NCI-H2171 treated with DMSO at 0.1 percent for 48 hours (cell line): Measurements from ENCODE around the gene MAP7.
"Not testable (repeated sequence)": the region's sequence is repeated elsewhere in the genome, so short reads cannot be mapped to it uniquely, and the experiment has no call there.

Experiments used
- DNase-seq: peaks from one replicate; lab custom pipeline; 2025; lab: John Stamatoyannopoulos, UW

The MAP7 gene

GRCh38 chr6:136468711-136469110 lies 81.5 kb downstream of the MAP7 start:
- DNase-seq = no peak

DNA sequence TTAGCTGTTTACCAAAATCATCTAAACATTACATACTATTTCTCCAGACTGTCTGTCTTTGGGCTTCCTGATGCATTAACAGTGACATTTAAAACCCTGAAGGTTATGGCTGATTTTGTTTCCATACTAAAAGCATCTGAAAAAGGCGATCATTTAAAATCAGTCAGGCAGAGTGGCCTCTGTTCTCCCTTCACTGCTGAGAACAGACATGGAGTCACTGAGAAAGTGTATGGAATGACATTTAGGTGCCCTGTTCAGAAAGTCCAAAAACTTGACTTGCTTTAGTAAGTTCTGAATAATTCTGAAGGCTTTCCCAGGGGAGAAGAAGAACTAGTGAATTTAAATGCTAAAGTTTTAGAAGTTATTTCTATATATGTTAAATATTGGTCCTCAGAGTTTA lies 83.0 kb downstream of the MAP7 start:
- no peak for DNase-seq

- peak; percentile 22 for DNase-seq
These were observed 83.4 kb downstream of the MAP7 start for GRCh38 chr6:136466777-136467176.

- no peak for DNase-seq
These were observed 84.4 kb downstream of the MAP7 start for GRCh38 chr6:136465766-136466303.

- no peak for DNase-seq
These were observed 85.3 kb downstream of the MAP7 start for GRCh38 chr6:136464874-136465273.

DNA sequence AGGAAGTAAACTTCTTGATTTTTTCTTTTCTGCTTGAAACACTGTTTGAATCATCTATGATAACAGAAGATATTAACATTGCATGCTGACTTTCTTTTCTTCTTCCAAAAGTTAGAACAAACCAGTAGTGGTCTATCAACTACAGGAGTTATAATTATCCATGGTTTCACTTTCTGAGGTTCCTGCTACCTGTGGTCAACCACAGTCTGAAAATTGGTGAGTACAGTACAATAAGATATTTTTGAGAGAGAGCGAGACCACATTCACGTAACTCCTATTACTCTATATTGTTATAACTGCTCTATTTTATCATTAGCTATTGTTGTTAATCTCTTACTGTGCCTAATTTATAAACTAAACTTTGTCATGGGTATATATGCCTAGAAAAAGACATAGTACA lies 86.1 kb downstream of the MAP7 start:
- no peak for DNase-seq

- no peak for DNase-seq
These were observed 86.5 kb downstream of the MAP7 start for GRCh38 chr6:136463743-136464142.

DNA sequence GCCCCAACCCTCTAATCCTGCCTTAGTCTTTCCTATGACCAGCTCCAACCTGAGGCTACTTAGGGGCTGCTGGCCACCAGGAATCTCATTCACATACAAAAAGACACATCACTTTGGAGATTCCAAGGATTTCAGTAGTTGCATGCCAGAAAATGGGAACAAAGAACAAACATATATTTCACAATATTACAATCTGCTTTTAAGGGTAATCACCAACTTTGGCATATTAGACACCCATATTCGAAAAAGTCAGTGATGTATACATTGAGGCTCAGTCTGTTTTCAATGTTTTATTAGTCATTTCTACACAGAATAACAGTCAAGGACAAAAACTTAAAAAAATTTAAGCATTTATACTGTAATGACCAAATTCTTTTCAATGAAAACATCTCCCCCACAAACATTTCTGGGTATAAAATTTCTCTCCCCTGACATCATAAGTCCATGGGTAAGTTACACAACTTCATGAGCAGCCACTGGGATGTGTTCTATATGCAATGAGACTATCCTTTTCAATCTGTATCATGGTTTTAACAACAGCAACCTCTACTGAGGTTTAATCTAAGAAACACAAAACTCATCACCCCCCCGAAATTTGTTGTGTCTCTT lies 103.5 kb downstream of the MAP7 start:
- no peak for DNase-seq

GRCh38 chr6:136446145-136446544 lies 104.1 kb downstream of the MAP7 start:
- no peak for DNase-seq

- DNase-seq = no peak
These were observed 105.2 kb downstream of the MAP7 start for GRCh38 chr6:136445063-136445462.

DNA sequence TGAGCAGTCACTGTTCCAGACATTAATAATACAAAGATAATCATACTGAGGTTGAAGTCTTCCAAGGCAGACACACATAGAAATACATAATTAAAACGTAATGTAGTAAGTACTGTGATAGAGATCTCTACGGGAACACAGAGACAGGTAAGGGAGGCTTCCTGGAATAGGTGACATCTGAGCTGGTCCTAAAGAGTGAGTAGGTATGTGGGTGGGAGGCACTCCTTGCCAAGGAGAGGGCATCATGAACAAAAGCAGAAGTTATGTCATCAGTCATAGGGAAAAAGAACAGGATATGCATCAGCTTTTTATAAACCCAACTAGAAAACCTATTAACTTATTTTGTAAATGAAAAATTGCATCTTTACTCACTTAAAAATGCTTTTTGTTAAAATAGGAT lies 110.0 kb downstream of the MAP7 start:
- DNase-seq = no peak

DNA sequence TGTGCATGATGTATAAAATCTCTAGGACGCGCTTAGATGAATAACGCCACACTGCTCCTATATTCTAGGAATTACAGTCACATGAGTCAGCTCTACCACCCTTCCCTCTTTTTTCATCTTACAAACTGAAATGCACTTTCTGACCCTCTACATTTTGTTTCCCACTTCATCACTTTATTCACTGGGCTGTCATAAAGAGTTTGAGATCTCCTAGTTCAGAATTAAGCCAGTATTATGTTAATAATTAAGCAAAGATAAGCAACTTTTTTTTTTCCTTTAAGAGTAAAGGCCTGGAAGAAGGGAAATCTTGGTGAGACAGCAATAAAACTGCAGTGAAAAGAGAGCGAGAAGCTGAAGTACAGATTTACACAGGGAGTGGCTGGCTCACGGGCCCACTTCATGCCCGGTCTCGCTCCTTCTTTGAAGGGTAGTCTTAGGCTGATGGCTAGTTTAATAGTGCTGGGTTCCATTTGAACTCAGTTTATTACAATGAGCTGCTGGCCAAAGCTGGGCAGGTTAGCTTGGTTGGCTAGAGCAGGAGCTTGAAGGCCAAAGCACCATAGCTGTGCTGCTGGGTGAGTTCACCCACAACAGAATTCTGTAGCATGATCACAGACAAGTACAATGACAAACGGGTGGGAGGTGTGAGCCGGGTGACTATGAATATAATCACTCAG lies 110.6 kb downstream of the MAP7 start:
- peak; percentile 10 for DNase-seq

DNA sequence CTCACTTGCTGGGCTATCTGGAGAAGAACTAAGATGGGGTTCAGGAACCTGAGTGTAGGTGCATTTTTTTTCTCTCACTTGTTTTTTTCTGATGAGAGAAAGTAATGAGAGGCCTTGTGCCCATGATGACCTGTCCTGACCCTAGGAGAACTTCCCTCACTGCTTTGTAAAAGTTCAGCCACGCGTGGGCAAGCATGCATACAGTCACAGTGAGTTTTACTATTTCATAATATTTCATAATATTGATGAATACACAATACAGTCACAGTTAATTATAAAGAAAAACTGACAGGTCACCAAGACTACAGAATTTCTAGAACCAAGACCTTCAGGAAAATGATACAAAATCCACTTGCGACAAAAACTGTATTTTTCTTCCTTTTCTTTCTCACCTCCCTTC lies 111.8 kb downstream of the MAP7 start:
- no peak for DNase-seq

- DNase-seq = no peak
These were observed 113.0 kb downstream of the MAP7 start for GRCh38 chr6:136437246-136437645.

DNA sequence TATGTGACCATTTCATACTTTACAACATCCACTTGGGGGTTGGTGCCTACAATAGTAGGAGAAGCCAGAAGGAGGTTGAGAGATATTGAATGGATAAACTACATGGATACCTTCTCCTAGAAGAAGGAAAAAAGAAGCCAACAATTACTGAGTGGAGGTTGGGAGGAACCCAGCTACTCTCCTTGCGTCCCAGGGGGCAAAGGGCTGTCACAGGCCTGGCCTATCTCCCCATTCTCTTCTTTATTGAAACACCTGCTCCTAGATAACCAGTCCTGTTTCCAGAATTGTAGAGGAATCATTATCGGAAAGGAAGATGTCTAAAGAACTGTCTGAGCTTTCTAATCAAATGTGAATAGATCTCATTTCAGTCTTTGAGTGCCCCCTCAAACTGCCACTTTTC lies 115.1 kb downstream of the MAP7 start:
- no peak for DNase-seq

GRCh38 chr6:136431306-136431705 lies 118.9 kb downstream of the MAP7 start:
- not testable (repeated sequence) for DNase-seq

DNA sequence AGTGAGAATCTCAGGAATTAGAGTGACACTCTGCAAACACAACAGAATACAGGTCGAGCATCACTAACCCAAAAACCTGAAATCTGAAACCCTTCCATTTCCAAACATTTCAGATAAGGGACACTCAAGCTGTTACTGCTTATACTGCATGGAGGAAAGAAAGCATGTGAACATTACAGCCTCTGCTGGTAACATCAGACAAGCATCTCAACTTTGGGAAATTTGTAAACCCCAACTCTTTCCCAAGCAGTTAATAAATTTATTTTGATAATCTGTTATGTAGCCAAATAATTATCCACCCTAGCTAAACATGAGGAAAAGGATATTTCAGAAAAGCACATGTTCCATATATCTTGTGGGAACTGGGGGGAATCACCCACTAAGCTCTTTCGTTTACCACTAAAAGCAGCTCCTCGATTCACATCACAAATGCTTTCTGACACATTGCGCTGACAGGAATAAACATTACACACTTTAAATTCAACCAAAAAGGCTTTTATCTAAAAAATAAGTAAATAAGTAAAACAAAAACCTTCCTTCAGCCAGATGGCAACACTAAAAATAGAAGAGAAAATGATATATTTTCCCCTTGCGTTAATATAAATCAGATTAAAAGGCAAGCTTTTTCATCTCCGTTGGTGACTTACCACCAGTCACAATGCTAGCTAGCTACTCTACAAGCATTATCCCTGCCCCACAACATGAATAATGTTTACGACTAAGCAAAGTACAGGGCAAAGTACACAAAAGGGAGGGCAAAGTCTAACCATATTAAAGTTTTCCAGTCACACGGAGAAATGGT lies 120.8 kb downstream of the MAP7 start:
- DNase-seq = peak; percentile 82

DNA sequence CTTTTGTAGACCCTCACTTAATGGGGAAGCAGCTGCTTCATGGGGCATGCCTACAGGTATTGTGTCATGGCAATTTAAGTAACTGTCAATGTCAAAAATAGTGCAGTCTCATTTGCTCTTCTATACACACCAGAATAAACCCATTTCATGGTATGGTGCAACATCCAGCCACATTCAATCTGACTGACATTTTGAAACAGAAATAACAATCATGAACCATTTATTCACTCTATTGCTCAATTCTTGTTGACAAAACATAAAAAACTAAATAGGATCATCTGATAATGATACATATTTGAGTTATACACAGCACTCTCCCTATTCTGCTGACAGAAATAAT lies 122.9 kb downstream of the MAP7 start:
- DNase-seq = no peak

DNA sequence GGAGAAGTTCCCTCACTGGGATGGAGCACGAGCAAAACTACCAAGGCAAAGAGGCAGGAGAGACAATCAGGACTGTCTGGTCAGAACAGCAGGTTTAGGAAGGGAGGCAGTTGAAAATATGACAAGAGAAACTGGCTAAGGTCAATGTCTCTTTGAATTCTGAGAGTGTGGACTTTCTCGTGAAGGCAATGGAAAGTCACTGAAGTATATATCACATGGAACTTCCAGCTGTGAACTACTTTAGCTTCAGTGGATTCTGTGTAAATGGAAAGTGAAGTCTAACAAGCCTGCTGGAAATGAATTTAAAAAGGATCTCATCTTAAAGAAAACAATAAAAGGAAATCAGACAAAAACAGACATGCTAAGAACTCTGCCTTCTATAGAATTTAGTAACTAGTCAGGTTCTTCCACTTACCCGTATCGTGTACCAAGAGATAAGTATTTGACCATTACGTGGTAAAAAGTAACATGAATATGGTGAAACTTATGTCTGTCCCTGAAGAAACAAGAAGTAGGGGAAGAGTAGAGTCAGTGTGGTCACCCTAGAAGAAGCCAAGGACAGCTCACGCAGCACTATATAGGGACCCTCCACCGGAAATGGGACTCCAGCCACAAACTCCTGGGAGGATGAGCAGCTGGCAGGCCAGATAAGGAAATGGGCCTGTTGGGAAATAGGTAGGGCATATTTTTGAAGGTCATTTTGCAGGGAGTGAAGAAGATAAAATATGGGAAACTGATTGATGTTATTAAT lies 123.4 kb downstream of the MAP7 start:
- DNase-seq = no peak

- DNase-seq = no peak
These were observed 124.4 kb downstream of the MAP7 start for GRCh38 chr6:136425793-136426192.

GRCh38 chr6:136424901-136425300 lies 125.3 kb downstream of the MAP7 start:
- no peak for DNase-seq

- no peak for DNase-seq
These were observed 125.8 kb downstream of the MAP7 start for GRCh38 chr6:136424450-136424849.
